Fibroblast of lung (primary cell): Measurements from ENCODE around the gene ESR2. TPM values are rescaled to one million over a fixed set of nuclear protein-coding genes. Genes with fewer than 3 reads are reported as not detected.
A peak's percentile ranks its signal among the peaks of the same experiment; 100 is the strongest.

Experiments used
- DNase-seq, 2 donors: peaks; one replicate each; pipeline versions ENCODE4 v3.0.0 to v3.0.0-alpha.2; 2010; ENCODE audit warnings: low read depth in 2 of 2
- H2AFZ ChIP-seq: 2 replicates; pipeline ENCODE4 v1.5.1; 2012; ENCODE audit warnings: low read length, control low read depth, inconsistent platforms
- H3K27ac ChIP-seq: 2 replicates; pipeline ENCODE4 v1.5.1; 2011; ENCODE audit warnings: low read length, control low read depth; ENCODE audit not compliant: insufficient read depth
- H3K27me3 ChIP-seq: 2 replicates; pipeline ENCODE4 v1.5.1; 2011; ENCODE audit warnings: mild to moderate bottlenecking, low read length; ENCODE audit not compliant: control insufficient read depth, insufficient read depth
- H3K36me3 ChIP-seq: 2 replicates; pipeline ENCODE4 v1.5.1; 2011; ENCODE audit warnings: low read length; ENCODE audit not compliant: control insufficient read depth, insufficient read depth
- H3K4me1 ChIP-seq: 2 replicates; pipeline ENCODE4 v1.5.1; 2011; ENCODE audit warnings: low read length; ENCODE audit not compliant: control insufficient read depth, insufficient read depth; ENCODE audit errors: extremely low read depth
- H3K4me2 ChIP-seq: 2 replicates; pipeline ENCODE4 v1.5.1; 2011; ENCODE audit warnings: low read length, control low read depth; ENCODE audit not compliant: insufficient read depth; ENCODE audit errors: extremely low read depth
- H3K4me3 ChIP-seq, 4 experiments: fragments of 200-600 bp in 1 of 4; sonication (generic) in 1 of 4; replicated peaks in 1 of 4; 2 replicates each; pipeline ENCODE4 v1.5.1; 2011 to 2016; ENCODE audit warnings: low read length in 4 of 4, low read depth in 3 of 4, mild to moderate bottlenecking in 3 of 4, control low read depth in 2 of 4, inconsistent platforms in 1 of 4, mixed read lengths in 1 of 4; ENCODE audit not compliant: insufficient read depth in 1 of 4; ENCODE audit errors: control extremely low read depth in 1 of 4
- H3K79me2 ChIP-seq: 2 replicates; pipeline ENCODE4 v1.5.1; 2012; ENCODE audit warnings: mild to moderate bottlenecking, low read length, inconsistent platforms; ENCODE audit not compliant: control insufficient read depth, insufficient read depth
- H3K9ac ChIP-seq: 2 replicates; pipeline ENCODE4 v1.5.1; 2011; ENCODE audit warnings: mild to moderate bottlenecking, low read length, control low read depth; ENCODE audit not compliant: insufficient read depth
- H3K9me3 ChIP-seq: 2 replicates; pipeline ENCODE4 v1.5.1; 2012; ENCODE audit warnings: low read depth, low read length; ENCODE audit not compliant: control insufficient read depth, insufficient read depth
- H4K20me1 ChIP-seq: 2 replicates; pipeline ENCODE4 v1.5.1; 2011; ENCODE audit warnings: low read length; ENCODE audit not compliant: control insufficient read depth, insufficient read depth; ENCODE audit errors: extremely low read depth
- EZH2 ChIP-seq: IDR thresholded peaks from 2 replicates; pipeline ENCODE4 v1.5.1; 2012; ENCODE audit warnings: low read length, control low read depth, mild to moderate bottlenecking; ENCODE audit errors: missing control alignments
- polyA plus RNA-seq, 2 donors: library from polyadenylated mRNA; depleted of rRNA in 1 of 2; stranded (reverse) in 1 of 2; unstranded in 1 of 2; fragments of >200 nt; gene quantifications; 2 replicates each; pipeline ENCODE4 v1.2.1, GENCODE V29; 2011 to 2012; ENCODE audit warnings: missing spikeins in 1 of 2
- total RNA-seq: library from RNA; depleted of rRNA; stranded (reverse); fragments of >200 nt; gene quantifications from 2 replicates; pipeline ENCODE4 v1.2.1, GENCODE V29; 2014
- TF ChIP-seq, protein P1 (sequence below), 2 donors: IDR thresholded peaks in 1 of 2; conservative IDR thresholded peaks in 1 of 2; 1 replicate in 1 of 2; 2 replicates in 1 of 2; pipeline ENCODE4 v1.5.1; 2011 to 2012; ENCODE audit warnings: low read length in 2 of 2, control low read depth in 1 of 2, inconsistent platforms in 1 of 2, low read depth in 1 of 2, mild to moderate bottlenecking in 1 of 2

The ESR2 gene
- total and polyA plus RNA-seq, 2 donors (not counting 1 experiment from before 2014, with no cell fraction given): 0.02 to 0.66 TPM

GRCh38 chr14:64303471-64303917 lies 9.3 kb upstream of the ESR2 start:
- TF ChIP-seq, protein P1, sequence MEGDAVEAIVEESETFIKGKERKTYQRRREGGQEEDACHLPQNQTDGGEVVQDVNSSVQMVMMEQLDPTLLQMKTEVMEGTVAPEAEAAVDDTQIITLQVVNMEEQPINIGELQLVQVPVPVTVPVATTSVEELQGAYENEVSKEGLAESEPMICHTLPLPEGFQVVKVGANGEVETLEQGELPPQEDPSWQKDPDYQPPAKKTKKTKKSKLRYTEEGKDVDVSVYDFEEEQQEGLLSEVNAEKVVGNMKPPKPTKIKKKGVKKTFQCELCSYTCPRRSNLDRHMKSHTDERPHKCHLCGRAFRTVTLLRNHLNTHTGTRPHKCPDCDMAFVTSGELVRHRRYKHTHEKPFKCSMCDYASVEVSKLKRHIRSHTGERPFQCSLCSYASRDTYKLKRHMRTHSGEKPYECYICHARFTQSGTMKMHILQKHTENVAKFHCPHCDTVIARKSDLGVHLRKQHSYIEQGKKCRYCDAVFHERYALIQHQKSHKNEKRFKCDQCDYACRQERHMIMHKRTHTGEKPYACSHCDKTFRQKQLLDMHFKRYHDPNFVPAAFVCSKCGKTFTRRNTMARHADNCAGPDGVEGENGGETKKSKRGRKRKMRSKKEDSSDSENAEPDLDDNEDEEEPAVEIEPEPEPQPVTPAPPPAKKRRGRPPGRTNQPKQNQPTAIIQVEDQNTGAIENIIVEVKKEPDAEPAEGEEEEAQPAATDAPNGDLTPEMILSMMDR (conservative IDR thresholded peaks at IDR 0.05 in 1 of 2, IDR thresholded peaks at IDR 0.05 in 1 of 2; ENCODE audit: low read depth in 1 of 2, low read length in 2 of 2): peak; percentile 48 to 66
- TF ChIP-seq EZH2: no peak
- Histone ChIP-seq H3K27me3 (peaks cover 6% of the 10 kb centered on the region), H3K4me1 (no peaks in the 10 kb centered on the region), H3K4me3 (no peak overlapping the region), H4K20me1 (no peaks in the 10 kb centered on the region), H3K79me2 (no peaks in the 10 kb centered on the region), H2AFZ (no peak overlapping the region), H3K4me2 (no peak overlapping the region), H3K9me3 (no peaks in the 10 kb centered on the region), H3K27ac (no peak overlapping the region), H3K36me3 (no peaks in the 10 kb centered on the region), H3K9ac (no peak overlapping the region)
- peak; percentile 52 to 75 for DNase-seq

DNA sequence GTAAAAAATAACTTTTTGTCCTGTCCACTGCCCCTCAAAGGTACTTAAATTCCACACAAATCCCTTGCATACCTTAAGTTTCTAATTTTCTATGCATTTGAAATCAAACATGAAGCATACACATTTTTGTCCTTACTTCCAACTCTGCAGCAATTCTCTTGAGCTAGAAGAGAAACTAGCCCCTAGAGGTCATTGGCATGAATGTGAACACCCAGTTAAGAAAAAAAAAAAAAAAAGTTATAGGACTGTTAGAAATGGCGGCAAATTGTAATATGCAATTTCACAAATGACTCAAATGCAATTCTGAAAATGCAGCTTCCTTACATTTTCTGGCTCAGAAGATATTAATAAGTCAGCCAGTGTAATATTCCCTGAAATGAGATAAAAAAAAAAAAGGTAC lies 4.6 kb upstream of the ESR2 start:
- H3K4me1 ChIP-seq: peaks cover 2% of the 10 kb centered on the region
- no peaks in the 10 kb centered on the region for H3K79me2 ChIP-seq
- H3K4me3 ChIP-seq: no peak overlapping the region
- no peak overlapping the region for H3K27ac ChIP-seq
- H3K9me3 ChIP-seq: no peaks in the 10 kb centered on the region
- TF ChIP-seq, protein P1 (conservative IDR thresholded peaks at IDR 0.05 in 1 of 2, IDR thresholded peaks at IDR 0.05 in 1 of 2; ENCODE audit: low read depth in 1 of 2, low read length in 2 of 2): no peak
- TF ChIP-seq EZH2: no peak
- no peak overlapping the region for H3K4me2 ChIP-seq
- H3K27me3 ChIP-seq: peaks cover 10% of the 10 kb centered on the region
- DNase-seq: no peak
- H4K20me1 ChIP-seq: no peaks in the 10 kb centered on the region
- H2AFZ ChIP-seq: no peak overlapping the region
- no peak overlapping the region for H3K9ac ChIP-seq
- H3K36me3 ChIP-seq: no peaks in the 10 kb centered on the region

DNA sequence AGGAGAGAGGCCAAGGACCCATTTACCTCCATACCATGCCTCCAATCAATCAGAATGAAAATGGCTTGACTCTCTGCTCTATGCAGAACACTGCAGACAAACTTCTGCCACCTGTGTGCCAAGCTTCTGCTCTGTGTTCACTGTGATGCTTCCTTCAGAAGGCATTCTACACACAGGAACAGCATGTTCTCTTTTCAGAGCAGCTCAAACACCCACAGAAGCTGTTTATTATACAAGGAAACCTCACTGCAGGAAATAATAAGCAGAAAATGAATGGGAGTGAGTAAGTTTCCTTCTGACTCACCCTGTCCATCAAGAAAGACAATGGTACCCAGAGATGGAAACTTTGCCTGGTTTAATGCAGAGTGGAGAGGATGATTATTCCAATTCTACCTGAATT lies 2.4 kb upstream of the ESR2 start:
- peak overlapping the region; percentile 33 for H3K4me2 ChIP-seq
- no peak overlapping the region for H3K27ac ChIP-seq
- no peaks in the 10 kb centered on the region for H3K9me3 ChIP-seq
- H4K20me1 ChIP-seq: no peaks in the 10 kb centered on the region
- no peaks in the 10 kb centered on the region for H3K36me3 ChIP-seq
- no peak overlapping the region for H3K4me3 ChIP-seq
- DNase-seq: peak; percentile 9 to 51
- H3K79me2 ChIP-seq: no peaks in the 10 kb centered on the region
- no peak overlapping the region for H3K9ac ChIP-seq
- peaks cover 4% of the 10 kb centered on the region for H3K4me1 ChIP-seq
- no peak for TF ChIP-seq EZH2
- TF ChIP-seq, protein P1 (conservative IDR thresholded peaks at IDR 0.05 in 1 of 2, IDR thresholded peaks at IDR 0.05 in 1 of 2; ENCODE audit: low read depth in 1 of 2, low read length in 2 of 2): no peak
- H3K27me3 ChIP-seq: peaks cover 10% of the 10 kb centered on the region
- H2AFZ ChIP-seq: no peak overlapping the region
